OCI-LY1 (cell line): ENCODE data around the gene NRSN1.

Experiments
- H2AFZ ChIP-seq: fragments of 200-600 bp; sonication (generic), shearing (Covaris generic); 2 replicates; pipeline ENCODE4 v1.6.0; 2014; ENCODE audit warnings: antibody characterized with exemption, mild to moderate bottlenecking, low read length
- H3F3A ChIP-seq: fragments of 200-600 bp; sonication (generic), shearing (Covaris generic); 2 replicates; pipeline ENCODE4 v1.6.0; 2014; ENCODE audit warnings: mild to moderate bottlenecking, antibody characterized with exemption, low read length, moderate library complexity; ENCODE audit not compliant: insufficient read depth
- H3K27ac ChIP-seq: fragments of 200-600 bp; sonication (generic); 2 replicates; pipeline ENCODE4 v1.5.1; 2014; ENCODE audit warnings: low read length, mixed run types, mild to moderate bottlenecking, low read depth; ENCODE audit not compliant: poor library complexity, severe bottlenecking
- H3K27me3 ChIP-seq: fragments of 200-600 bp; sonication (generic); 2 replicates; pipeline ENCODE4 v1.6.0; 2014; ENCODE audit warnings: antibody characterized with exemption, mild to moderate bottlenecking, low read length, moderate library complexity; ENCODE audit not compliant: insufficient read depth
- H3K36me3 ChIP-seq: fragments of 200-600 bp; sonication (generic); 2 replicates; pipeline ENCODE4 v1.6.1; 2014; ENCODE audit warnings: mild to moderate bottlenecking, antibody characterized with exemption, low read length, moderate library complexity, mixed read lengths; ENCODE audit not compliant: insufficient read depth
- H3K4me1 ChIP-seq: fragments of 200-600 bp; sonication (generic); 2 replicates; pipeline ENCODE4 v1.5.1; 2014; ENCODE audit warnings: mild to moderate bottlenecking, low read length, moderate library complexity; ENCODE audit not compliant: insufficient read depth, severe bottlenecking
- H3K4me2 ChIP-seq: fragments of 200-600 bp; sonication (generic), shearing (Covaris generic); 2 replicates; pipeline ENCODE4 v1.6.1; 2014; ENCODE audit warnings: low read length
- H3K4me3 ChIP-seq: fragments of 200-600 bp; sonication (generic); 2 replicates; pipeline ENCODE4 v1.5.1; 2014; ENCODE audit warnings: low read length, low read depth, mild to moderate bottlenecking, mixed read lengths; ENCODE audit not compliant: poor library complexity, severe bottlenecking
- H3K79me2 ChIP-seq: fragments of 200-600 bp; shearing (Covaris generic); 2 replicates; pipeline ENCODE4 v1.6.1; 2016; ENCODE audit warnings: mixed run types, low read length, mixed read lengths; ENCODE audit not compliant: insufficient read depth
- H3K9ac ChIP-seq: fragments of 200-600 bp; sonication (generic), shearing (Covaris generic); 2 replicates; pipeline ENCODE4 v1.6.1; 2014; ENCODE audit warnings: mild to moderate bottlenecking, low read length, mixed read lengths
- H3K9me2 ChIP-seq: fragments of 200-600 bp; sonication (generic), shearing (Covaris generic); 2 replicates; pipeline ENCODE4 v1.6.1; 2014; ENCODE audit warnings: low read depth, mild to moderate bottlenecking, low read length, mixed read lengths
- H3K9me3 ChIP-seq: fragments of 200-600 bp; shearing (Covaris generic); 2 replicates; pipeline ENCODE4 v1.6.1; 2014; ENCODE audit warnings: low read length, mixed read lengths
- H4K20me1 ChIP-seq: fragments of 200-600 bp; sonication (generic), shearing (Covaris generic); 2 replicates; pipeline ENCODE4 v1.6.0; 2016; ENCODE audit warnings: mild to moderate bottlenecking, low read length; ENCODE audit not compliant: insufficient read depth
- EZH2 ChIP-seq: fragments of 200-600 bp; sonication (generic), shearing (Covaris generic); IDR thresholded peaks from 2 replicates; pipeline ENCODE4 v1.8.0; 2017; ENCODE audit warnings: borderline replicate concordance, mixed run types, mild to moderate bottlenecking, antibody characterized with exemption, low read length, moderate library complexity, mixed read lengths
- TF ChIP-seq, protein P1 (sequence below): fragments of 200-600 bp; sonication (generic), shearing (Covaris generic); IDR thresholded peaks from 2 replicates; pipeline ENCODE4 v1.5.1; 2017; ENCODE audit warnings: mild to moderate bottlenecking, antibody characterized with exemption, low read length, moderate library complexity, mixed read lengths

Gene NRSN1

DNA sequence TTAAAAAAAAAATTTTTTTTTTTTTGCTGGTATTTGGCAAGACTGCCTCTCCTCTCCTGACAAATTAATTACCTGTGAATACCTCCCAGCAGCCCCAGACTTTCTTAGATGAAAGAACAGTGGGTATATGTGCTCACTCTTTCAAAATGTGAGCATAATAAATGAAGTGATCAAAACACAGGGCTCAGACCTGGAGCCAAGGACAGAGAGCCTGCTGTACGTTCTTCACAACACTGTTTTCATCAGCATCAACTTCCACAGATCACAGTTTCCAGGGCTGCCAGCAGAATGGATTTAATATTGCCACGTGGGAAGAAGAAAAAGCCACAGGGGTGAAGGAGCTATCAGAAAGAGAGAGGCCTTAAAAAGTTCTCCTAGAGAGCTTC is 25.3 kb upstream of the NRSN1 start:
- no peak overlapping the region for H3K9ac ChIP-seq
- no peak overlapping the region for H3K4me2 ChIP-seq
- no peaks in the 10 kb centered on the region for H3K27me3 ChIP-seq
- H3K4me1 ChIP-seq = no peaks in the 10 kb centered on the region
- H3F3A ChIP-seq = no peaks in the 10 kb centered on the region
- H3K4me3 ChIP-seq = no peak overlapping the region
- no peaks in the 10 kb centered on the region for H3K9me3 ChIP-seq
- H2AFZ ChIP-seq = no peak overlapping the region
- no peaks in the 10 kb centered on the region for H3K9me2 ChIP-seq
- no peak for TF ChIP-seq EZH2
- TF ChIP-seq, protein P1, sequence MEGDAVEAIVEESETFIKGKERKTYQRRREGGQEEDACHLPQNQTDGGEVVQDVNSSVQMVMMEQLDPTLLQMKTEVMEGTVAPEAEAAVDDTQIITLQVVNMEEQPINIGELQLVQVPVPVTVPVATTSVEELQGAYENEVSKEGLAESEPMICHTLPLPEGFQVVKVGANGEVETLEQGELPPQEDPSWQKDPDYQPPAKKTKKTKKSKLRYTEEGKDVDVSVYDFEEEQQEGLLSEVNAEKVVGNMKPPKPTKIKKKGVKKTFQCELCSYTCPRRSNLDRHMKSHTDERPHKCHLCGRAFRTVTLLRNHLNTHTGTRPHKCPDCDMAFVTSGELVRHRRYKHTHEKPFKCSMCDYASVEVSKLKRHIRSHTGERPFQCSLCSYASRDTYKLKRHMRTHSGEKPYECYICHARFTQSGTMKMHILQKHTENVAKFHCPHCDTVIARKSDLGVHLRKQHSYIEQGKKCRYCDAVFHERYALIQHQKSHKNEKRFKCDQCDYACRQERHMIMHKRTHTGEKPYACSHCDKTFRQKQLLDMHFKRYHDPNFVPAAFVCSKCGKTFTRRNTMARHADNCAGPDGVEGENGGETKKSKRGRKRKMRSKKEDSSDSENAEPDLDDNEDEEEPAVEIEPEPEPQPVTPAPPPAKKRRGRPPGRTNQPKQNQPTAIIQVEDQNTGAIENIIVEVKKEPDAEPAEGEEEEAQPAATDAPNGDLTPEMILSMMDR = no peak
- H3K36me3 ChIP-seq = no peaks in the 10 kb centered on the region
- no peaks in the 10 kb centered on the region for H4K20me1 ChIP-seq
- H3K27ac ChIP-seq = no peak overlapping the region
- H3K79me2 ChIP-seq = no peaks in the 10 kb centered on the region

DNA sequence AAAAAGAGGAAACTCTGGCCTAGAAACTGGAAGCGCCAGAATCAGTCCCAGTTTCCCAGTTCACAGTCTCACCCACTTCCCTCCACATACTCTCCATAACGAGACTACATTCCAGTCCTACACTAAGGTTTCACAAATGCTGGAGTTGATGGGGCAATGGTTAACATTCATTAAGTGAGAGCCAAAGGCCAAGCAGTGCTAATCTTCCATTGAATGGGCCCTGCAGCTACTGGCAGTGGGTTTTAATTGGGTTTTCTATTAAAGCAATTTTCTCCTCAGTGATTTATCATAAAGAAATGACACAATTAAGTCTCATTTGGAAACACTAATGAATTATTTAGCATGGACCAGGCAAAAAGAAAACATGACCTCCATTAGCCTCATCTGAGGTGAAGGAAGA is 20.8 kb upstream of the NRSN1 start:
- Histone ChIP-seq H3K27ac (no peak overlapping the region), H3F3A (no peaks in the 10 kb centered on the region), H3K9ac (no peak overlapping the region), H3K27me3 (no peaks in the 10 kb centered on the region), H4K20me1 (no peaks in the 10 kb centered on the region), H2AFZ (no peak overlapping the region), H3K4me3 (no peak overlapping the region), H3K4me1 (no peaks in the 10 kb centered on the region), H3K36me3 (no peaks in the 10 kb centered on the region), H3K9me2 (no peaks in the 10 kb centered on the region), H3K4me2 (no peak overlapping the region), H3K9me3 (no peaks in the 10 kb centered on the region), H3K79me2 (no peaks in the 10 kb centered on the region)
- no peak for TF ChIP-seq EZH2
- TF ChIP-seq, protein P1 = no peak

DNA sequence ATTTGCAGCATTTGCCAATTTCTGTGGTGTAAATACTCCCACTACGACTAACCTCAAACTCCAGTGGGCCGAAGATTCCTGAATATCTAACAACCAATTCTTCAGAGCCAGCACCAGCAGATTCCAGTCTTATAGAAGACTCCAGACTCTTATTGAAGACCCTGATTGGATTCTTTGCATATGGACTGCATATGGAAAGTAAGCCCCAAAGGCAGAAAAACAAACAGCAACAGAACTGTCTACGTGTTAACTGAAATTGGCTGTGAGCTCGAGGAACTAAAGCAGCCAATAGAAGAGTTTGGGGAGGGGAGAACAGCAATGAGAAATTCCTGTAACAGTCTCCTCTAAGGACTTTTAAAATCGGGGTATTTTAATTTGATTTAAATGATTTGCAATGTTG is 19.7 kb upstream of the NRSN1 start:
- Histone ChIP-seq H3K9me2 (no peaks in the 10 kb centered on the region), H3K79me2 (no peaks in the 10 kb centered on the region), H3F3A (no peaks in the 10 kb centered on the region), H3K9me3 (no peaks in the 10 kb centered on the region), H4K20me1 (no peaks in the 10 kb centered on the region), H3K4me2 (no peak overlapping the region), H3K27ac (no peak overlapping the region), H3K4me3 (no peak overlapping the region), H3K27me3 (no peaks in the 10 kb centered on the region), H3K4me1 (no peaks in the 10 kb centered on the region), H3K36me3 (no peaks in the 10 kb centered on the region), H2AFZ (no peak overlapping the region), H3K9ac (no peak overlapping the region)
- TF ChIP-seq, protein P1 = no peak
- no peak for TF ChIP-seq EZH2
